H1 (cell line): Measurements from ENCODE around the gene TBC1D4. TPM values are rescaled to one million over a fixed set of nuclear protein-coding genes. Genes with fewer than 3 reads are reported as not detected.

Experiments used
- CTBP2 ChIP-seq: IDR thresholded peaks from 2 replicates; pipeline ENCODE4 v1.7.0; 2011; ENCODE audit warnings: borderline replicate concordance, mild to moderate bottlenecking, moderate library complexity, mixed read lengths, low read length; ENCODE audit not compliant: insufficient read depth, insufficient read length
- EZH2 ChIP-seq: fragments of 200-600 bp; sonication (generic); IDR thresholded peaks from 2 replicates; pipeline ENCODE4 v1.7.1; 2012; ENCODE audit warnings: low read depth, mild to moderate bottlenecking, moderate library complexity, low read length, inconsistent platforms; ENCODE audit not compliant: severe bottlenecking
- FOSL1 ChIP-seq: IDR thresholded peaks from 2 replicates; pipeline ENCODE4 v1.6.1; 2011; ENCODE audit warnings: mild to moderate bottlenecking, low read depth, low read length, moderate library complexity; ENCODE audit not compliant: insufficient read depth
- JUND ChIP-seq: IDR thresholded peaks from 2 replicates; pipeline ENCODE4 v1.6.1; 2011; ENCODE audit warnings: mild to moderate bottlenecking, improper control_type of control experiment, low read length
- MAX ChIP-seq: IDR thresholded peaks from 2 replicates; pipeline ENCODE4 v1.6.1; 2012; ENCODE audit warnings: inconsistent platforms
- POLR2A ChIP-seq, 2 experiments: IDR thresholded peaks; 1 replicate in 1 of 2; 2 replicates in 1 of 2; pipeline ENCODE4 v1.6.1; 2011; ENCODE audit warnings: low read depth in 2 of 2, low read length in 2 of 2, mild to moderate bottlenecking in 2 of 2; ENCODE audit errors: control extremely low read depth in 1 of 2
- RXRA ChIP-seq: IDR thresholded peaks from 2 replicates; pipeline ENCODE4 v1.6.1; 2011; ENCODE audit warnings: low read depth, mild to moderate bottlenecking, low read length, moderate library complexity; ENCODE audit not compliant: insufficient read depth
- SIX5 ChIP-seq: IDR thresholded peaks from 2 replicates; pipeline ENCODE4 v1.6.1; 2011; ENCODE audit warnings: mild to moderate bottlenecking, low read depth, low read length
- SRF ChIP-seq: IDR thresholded peaks from 2 replicates; pipeline ENCODE4 v1.6.1; 2011; ENCODE audit warnings: mild to moderate bottlenecking, low read depth, low read length, moderate library complexity
- TEAD4 ChIP-seq: IDR thresholded peaks from 2 replicates; pipeline ENCODE4 v1.6.1; 2012; ENCODE audit warnings: low read depth, low read length, inconsistent platforms, mixed read lengths
- USF2 ChIP-seq: IDR thresholded peaks from 2 replicates; pipeline ENCODE4 v1.6.1; 2011; ENCODE audit warnings: low read length, improper control_type of control experiment
- polyA plus RNA-seq, 7 experiments: library from polyadenylated mRNA; depleted of rRNA in 3 of 7; stranded (reverse) in 5 of 7; unstranded in 2 of 7; fragments of >200 nt in 5 of 7; fragments of 200-250 nt in 2 of 7; gene quantifications; 1 replicate in 5 of 7; 2 replicates in 1 of 7; 4 replicates in 1 of 7; pipeline versions ENCODE4 v1.2.1 to v1.2.3, GENCODE V29; 2011 to 2013; ENCODE audit warnings: missing spikeins in 2 of 7, mixed read lengths in 2 of 7
- total RNA-seq: library from RNA; stranded (reverse); fragmentation: NEBNext Ultra II Directional; extraction: Animal tissue kit (Norgen Biotek cat#: 25700); gene quantifications from 2 replicates; pipeline ENCODE4 v1.2.1, GENCODE V29; 2021

Gene TBC1D4
- total and polyA plus RNA-seq, 2 of the 8 experiments (the other 6 are each of a cell fraction or from before 2014, with no cell fraction given), result 16.7 to 39.0 TPM

- TF ChIP-seq EZH2 (no peak), CTBP2 (no peak), USF2 (no peak), MAX (no peak), SIX5 (no peak), RXRA (no peak), POLR2A (IDR thresholded peaks at IDR 0.05; ENCODE audit: control extremely low read depth in 1 of 2, low read depth in 2 of 2, low read length in 2 of 2) (no peak), TEAD4 (no peak), SRF (no peak), JUND (no peak), FOSL1 (no peak)
These were observed 196.7 kb downstream of the TBC1D4 start (continued) for GRCh38 chr13:75285310-75285709.
